COLO668 (cell line): Measurements from ENCODE around the gene PRSS50.
A peak's percentile ranks its signal among the peaks of the same experiment; 100 is the strongest.

Experiments
- DNase-seq: peaks from one replicate; lab custom pipeline; 2025; ENCODE audit not compliant: unreplicated experiment; lab: John Stamatoyannopoulos, UW

Gene PRSS50

DNA sequence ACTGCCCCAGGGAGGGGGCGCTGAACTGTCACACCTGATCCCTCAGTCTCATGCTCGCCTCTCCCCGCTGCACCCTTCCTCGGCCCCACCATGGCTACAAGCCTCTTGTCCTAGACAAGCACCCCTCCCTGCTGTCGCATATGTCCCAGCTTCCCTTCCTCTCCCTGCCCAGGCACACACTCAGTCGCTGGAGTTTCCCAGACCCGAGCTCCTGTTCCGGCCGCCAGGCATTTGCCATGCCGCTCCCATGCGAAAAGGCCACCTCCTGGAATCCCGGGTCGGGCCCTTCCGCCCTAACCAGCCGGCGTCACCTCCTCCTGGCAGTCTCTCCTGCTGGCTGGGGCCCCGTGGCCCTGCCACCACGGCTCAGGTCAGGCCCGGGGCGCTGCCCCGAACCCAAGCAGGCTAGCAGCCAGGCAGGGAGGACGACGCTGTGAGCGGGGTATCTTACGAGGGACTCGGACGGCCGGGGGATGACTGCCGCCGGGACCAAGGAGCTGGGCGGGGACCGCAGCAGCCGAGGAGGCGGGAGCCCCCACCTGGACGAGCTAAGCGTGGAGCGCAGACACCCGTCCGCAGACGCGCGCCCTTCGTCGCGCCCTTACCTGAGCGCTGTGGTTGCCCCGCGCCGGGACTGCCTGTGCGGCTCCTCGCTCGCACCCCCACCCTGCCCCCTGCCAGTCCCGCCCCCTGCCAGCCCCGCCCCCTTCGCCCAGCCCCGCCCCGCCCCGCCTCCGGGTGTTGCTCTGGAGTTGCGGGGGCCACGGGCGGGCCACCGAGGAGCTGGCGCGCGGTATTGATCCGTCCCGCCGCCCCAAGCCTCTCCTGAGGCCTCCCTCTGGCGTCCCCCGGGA lies 24.4 kb downstream of the PRSS50 start, which contains the start of gene ALS2CL:
Gene ALS2CL, minus strand, starts transcription at position 642 of the 854 bp plus-strand sequence. CDS start 4,239 bp downstream, outside the sequence.
- DNase-seq = peak; percentile 25

DNA sequence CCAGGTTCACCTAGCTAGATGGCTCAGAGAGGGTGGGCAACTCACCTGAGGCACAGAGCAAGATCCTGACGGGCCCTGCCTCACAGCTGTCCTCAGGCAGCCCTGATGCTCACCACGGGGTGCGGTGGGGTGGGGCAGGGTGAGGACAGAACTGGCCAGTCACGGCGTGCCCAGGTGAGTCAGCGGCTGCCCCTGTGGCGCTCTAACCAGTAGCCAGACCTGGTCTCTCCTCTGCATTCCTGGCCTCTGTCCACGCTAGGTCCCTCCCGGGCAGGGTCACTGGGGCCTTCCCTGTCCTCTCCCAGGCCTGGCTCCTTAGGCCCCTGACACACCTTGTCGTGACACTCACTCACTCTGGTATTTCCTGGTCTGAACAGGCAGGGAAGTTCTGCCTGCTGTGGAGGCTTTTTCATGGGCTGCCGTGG lies 25.1 kb downstream of the PRSS50 start:
- peak; percentile 47 for DNase-seq

DNA sequence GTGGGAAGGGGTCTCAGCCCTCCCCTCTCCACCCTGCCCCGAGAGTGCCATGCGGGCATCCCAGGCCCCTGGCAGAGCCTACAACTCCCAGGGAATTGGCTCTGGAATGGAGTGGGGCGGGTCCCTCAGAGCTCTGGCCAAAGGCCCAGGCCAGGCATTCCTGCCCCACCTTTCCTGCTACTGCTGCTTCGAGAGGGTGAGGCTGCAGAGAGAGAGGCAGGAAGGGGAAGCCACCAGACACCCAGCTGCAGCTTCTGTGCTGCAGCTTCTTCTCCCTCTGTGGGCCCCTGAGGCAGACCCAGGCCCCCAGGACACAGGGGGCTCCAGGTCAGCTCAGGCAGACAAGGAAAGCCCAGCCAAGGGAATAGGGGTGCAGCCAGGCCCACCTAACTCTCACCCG lies 26.9 kb downstream of the PRSS50 start:
- no peak for DNase-seq

DNA sequence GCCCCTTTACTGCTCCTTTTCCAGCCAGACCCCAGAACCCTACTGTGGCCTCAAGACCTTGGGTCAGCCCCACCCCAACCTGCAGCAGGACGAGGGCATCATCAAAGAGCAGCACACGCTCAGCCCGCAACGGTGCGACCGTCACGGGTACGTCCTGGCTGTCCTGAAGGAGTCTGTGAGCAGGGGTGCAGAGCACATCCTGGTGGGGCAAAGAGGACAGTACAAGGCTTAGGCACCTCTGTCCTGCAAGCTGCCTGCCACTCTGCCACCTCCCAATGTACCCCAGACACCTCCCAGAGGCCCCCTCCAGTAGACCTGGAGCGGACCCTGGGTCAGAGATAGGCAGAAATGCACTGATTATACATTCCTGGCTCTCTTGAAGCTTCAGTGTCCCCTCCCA lies 32.2 kb downstream of the PRSS50 start:
- no peak for DNase-seq

DNA sequence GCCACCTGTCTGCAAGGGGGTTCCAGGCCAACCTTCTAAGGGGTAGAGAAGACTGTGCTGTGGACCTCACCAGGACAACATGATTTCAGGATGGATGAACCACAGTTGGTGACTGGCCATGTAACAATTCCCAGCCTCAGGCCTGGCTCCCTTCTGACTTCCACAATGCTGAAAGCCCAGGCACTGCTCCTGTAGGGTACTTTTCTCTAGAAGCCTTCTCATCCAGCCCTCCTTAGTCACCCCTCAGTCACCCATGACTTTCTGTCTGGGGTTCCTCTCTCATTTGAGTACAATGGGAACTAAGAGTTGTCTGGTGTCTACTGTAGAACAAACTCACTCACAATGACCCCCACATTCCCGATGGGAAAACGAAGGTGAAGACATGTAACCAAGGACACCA lies 32.8 kb downstream of the PRSS50 start:
- DNase-seq = no peak

DNA sequence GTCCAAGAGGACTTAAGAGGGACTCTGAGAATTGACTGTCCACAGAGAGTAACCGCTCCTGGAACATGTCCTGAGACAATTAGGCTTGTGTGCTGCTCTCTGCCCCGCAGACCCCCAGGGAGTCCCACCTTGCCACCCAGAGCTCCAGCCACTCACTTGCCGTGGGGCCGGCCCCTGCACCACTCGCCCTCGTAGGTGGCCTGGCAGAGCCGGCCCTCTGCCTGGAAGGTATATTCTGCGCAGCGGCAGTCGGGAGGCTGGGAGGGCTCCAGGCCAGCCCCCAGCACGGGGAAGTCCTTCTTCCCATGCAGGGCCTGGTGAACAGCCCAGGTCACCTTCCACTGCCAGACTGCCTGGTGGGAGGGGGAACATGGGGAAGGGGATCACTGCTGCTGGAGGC lies 34.7 kb downstream of the PRSS50 start:
- DNase-seq = no peak

DNA sequence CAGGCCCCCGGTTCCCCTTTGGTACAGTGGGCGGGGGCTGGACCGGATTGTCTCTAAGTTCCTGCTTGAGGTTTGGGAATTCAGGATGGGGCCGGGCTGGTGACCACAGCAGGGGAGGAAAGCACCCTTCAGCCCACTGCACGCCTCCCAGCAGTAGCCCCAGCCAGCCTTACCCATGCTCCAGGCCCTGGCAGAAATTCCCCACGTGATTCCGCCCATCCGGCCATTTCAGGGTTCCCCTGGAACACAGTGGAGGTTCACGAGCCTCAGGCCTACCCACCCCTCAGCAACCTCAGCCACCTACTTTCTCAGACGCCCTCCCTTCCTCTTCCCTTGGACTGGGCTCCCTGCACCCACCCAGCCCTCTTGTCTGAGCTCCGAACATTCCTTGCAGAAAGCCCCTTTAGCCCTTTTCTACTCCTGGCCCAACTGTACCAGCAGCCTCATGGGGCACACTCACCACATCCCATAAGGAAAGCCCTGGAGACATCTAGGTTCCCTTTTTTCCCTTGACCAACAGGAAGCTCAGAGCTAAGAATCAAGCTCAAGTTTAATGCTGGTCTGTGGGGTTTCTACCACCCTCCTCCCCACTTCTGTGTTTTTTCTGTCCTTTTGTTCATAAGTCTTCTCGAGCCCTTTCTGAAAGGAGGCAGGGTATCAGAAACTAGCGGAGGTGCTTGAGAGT lies 35.7 kb downstream of the PRSS50 start:
- DNase-seq = no peak

DNA sequence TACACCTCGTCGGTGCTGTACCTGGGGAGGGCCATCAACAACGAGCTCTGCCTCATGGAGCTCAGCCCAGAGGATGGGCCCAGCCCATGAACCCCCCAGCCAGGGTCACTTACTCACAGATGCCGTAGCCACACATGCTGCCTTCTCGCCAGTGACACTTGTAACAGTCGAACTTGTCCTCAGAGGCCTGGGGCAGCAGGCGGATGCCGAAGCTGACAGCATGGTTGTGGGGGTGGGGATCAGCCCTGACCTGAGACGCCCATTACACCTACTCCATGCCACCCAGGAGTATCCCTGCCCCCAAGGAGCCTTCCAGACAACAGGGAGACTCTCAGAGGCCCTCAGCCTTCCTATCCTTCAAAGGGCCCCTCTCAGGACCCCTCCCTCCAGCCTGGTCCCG lies 36.3 kb downstream of the PRSS50 start:
- no peak for DNase-seq

DNA sequence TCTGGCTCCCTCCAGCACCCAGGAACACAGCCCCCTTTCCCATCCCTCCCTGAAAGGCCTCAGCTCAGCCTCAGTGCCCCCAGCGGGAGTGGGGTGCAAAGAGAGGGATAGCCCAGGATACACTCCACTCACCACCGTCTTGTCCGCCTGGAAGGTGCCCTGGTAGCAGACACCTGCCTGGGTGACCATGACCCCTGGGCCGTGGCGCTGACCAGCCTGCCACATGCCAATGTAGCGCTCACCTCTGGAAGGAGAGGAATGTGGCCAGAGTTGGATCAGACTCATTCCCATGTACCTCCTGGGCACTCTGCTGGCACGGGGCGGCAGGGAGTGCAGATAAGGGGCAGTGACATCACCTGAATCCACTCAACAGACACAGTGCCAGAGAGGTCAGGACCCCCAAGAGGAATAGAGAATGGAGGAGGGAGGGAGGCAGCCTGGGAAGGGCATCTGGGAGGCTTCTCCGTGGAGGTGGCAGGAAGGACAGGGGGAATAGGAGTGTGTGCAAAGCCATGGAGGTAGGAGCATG lies 37.3 kb downstream of the PRSS50 start:
- DNase-seq = no peak

DNA sequence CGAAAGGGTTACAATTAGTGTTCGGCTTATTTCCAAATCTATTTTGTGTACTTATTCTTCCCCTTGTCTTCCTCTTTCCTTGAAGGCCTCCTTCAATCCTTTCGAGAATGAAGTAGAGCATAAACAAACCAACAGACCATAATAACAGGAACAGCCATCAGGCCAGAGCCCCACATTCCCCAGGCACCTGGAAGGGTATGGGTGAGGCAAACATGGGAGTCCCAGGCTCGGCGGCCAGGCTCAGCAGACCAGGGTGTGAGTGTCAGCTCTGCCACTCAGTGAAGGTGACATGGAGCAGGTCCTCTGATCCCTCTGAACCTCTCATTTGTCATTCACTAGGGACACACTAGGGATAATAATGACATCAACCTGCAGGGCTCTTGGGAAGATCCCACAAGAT lies 38.0 kb downstream of the PRSS50 start:
- no peak for DNase-seq

DNA sequence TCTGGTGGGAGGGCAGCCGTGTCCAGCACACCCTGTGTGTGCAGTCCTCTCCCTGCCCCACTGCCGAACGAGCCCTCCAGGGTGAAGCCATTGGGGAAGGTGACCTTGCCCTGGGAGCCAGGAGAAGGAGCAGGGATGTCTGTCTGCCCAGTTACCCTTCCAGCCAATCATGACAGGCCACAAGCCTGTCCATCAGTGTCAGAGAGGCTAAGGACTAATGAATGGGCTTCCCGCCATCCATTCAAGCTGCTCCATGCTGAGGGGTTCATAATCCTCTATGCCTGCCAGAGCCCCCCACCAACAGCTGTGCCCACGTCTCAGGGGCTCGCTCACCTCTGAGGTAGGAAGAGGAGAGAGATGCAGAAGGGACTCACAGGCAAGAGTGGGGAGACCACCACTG lies 39.4 kb downstream of the PRSS50 start:
- no peak for DNase-seq

DNA sequence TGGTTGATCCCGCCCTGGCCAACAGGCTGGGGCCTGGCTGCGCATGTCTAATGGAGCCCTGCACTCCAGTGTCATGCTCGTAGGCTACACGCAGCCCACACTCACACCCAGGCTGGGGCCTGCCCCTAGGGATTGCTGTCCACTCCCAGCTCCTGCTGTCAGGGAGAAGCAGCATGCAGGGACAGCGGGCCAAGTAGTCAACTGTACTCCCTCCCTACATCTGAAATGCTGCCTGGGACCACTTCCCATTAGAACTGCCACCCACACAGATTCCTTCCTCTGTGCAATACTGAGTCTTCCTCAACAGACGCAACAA lies 40.3 kb downstream of the PRSS50 start:
- no peak for DNase-seq

DNA sequence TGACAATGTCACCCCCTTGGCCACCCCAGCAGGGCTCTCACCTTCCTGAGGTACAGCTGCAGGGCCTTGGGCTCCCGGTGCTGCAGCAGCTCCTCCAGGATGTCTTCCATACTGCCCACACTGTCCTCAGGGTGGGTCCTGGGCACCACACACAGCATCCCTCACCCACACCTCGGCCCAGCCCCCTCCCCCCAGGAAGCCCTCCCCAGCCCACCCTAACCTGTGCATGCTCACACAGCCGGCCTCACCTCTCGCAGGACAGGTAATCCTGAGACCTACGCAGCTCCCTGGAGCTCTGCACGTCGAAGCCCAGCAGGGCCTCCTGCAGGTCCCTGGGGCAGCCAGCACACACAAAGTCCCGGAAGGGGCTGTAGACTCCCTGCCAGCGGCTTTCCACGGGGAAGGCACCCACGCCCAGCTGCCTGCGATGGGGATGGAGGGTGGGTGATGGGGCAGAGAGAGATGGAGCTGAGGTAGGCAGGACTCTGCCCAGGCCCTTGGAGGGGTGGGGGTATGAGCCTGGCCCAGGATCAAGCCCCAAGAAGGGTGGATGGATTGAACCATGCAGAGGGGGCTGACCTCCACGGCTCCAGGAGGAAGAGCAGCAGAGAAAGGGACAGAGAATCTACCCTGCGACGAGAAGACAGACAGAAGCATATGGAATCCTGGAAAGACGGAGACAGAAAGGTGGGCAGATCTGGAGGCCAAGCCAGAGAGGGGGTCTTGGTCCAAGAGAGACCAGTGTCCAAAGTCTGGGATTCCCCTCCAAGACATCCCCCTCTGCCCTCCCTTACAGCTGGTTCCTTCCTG lies 40.9 kb downstream of the PRSS50 start:
- no peak for DNase-seq

DNA sequence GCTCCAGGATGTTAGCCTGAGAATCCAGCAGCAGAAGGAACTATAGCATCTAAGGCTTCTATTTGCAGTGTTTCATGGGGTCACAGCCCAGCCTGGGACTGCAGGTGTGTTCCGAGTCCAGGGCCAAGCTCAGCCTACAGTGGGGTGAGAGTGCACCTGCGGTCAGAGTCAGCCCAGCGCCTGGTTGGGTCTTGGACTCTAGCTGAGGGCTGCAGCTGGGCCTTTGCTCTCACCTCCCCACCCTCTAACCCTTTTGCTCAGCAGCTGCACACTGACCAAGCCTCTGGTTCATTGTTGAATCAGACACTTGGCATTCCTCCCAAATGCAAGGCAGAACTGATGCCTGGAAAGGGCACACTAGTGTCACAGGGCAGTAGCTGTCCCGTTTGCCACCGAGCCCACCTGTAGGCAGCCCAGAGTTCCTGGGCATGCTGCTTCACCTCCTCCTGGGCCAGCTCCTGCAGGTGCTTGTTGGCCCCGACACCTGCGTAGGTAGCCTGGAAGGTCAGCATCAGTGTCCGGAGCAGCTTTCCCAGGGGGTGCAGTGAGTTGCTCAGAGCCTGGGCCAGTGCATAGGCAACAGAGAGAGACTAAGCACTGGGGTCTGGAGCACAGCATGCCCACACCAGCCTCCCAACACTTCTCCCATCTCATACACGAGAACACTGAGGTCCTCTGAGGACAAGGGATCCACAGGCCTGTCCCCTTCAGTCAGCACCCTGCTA lies 41.7 kb downstream of the PRSS50 start:
- no peak for DNase-seq

DNA sequence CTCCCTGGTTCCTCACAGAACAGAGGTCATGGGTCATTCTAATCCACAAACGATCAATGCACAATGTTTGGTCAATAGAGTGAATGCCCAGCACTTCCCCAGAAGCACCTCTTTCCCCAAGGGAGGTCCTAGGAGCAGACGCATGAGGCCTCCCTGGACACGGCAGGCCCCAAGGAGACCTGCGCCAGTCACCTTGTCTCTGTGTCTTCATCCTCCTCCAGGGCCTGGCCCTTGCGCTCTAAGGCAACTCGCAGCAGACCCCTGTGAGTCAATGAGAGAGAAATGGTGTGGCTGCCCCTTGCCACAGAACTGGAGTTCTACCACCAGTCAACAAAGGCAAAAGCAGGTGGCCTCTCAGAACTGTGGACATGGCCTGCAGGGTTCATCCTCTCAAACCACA lies 42.2 kb downstream of the PRSS50 start:
- no peak for DNase-seq

DNA sequence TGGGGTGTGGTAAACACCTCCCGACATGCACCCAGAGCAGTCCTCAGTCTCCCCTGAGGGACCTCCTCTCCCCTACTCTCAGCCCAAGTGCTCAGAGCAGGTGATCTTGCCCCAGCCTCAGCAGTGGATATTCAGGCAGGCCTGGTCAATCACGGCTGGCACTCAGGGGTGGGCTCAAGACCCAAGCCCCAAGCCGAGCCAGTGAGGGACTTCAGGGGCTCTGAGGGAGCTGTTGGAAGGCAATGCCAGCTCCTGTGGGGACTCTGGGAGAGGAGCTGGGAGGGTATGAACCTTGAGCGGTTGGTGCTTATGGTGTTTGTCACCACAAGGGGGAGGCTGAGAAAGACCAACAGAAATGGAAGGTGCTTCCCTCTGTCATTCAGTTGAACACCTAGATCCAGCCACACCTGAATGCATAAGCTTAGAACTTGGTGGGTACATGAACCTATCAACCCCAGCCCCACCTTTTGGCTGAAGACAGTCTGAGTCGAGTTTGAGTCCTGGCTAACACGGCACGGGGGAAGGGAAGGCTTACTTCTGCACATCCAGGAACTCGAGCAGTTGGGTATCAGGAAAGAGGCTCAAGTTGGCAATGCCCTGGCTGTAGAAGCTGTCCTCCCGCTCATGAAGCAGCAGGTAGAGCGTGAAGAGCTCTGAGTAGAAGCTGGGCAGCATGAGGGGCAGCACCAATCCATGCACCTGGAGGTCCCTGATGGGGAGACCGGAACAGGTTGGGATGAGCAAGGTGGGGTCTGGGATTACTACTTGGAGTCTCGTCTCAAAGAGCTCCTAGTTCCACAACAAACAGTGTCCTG lies 43.4 kb downstream of the PRSS50 start:
- DNase-seq = no peak

DNA sequence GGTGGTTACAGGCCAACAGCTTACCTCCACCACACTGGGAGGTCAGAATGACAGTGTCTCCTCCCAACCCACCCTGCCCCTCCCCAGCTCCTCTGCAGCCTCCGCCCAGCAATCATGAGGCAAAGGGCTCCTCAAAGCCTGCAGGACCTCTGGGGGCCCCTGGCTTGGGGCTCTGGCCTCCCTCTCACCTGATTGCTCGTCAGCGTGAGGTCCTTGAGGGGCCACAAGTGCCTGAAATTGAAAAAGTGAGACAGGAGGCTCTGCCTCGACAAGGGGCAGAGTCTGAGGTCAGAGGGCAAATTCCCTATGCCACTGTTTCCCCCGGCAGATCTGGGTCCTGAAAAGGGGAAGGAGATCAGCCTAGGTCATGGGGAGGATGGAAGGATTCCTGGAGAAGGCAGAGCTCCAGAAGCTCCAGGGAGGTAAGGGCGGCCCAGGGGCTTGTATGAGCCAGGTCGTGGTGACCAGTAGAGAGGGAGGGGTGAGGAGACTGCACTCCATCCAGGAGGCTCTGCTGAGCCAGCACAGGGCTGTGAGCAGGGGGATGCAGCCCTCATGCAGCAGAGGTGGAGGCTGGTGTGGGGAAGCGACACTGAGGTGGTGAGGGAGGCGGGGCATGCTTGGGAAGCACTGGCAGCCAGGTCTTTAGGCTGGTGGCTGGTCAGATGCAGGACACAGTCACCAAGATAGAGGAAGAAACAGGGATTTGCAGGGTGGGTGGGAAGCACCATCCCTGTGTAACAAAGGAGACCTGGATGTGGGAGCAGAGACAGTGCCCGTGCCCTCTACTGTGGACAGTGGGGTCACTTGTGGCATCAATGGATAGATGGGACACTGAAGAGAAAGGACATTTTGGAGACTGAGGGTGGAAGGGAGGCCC lies 44.3 kb downstream of the PRSS50 start:
- no peak for DNase-seq

DNA sequence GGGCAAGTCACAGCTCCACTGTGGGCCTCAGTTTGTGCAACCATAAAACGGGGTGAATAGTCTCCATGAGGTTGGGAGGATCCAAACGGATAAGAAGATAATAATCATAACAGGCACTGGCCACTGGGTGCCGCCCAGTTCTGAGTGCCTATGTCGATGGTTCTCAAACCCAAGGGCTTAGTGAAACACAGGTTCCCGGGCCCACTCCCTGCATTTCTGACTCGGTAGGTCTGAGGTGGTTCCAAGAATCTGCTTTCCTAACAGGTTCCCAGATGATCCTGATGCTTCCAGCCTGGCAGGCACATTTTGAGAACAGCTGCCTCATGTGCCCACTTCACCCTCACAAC lies 45.3 kb downstream of the PRSS50 start:
- DNase-seq = no peak
